ENCODE data around the gene LMX1B.

DNA sequence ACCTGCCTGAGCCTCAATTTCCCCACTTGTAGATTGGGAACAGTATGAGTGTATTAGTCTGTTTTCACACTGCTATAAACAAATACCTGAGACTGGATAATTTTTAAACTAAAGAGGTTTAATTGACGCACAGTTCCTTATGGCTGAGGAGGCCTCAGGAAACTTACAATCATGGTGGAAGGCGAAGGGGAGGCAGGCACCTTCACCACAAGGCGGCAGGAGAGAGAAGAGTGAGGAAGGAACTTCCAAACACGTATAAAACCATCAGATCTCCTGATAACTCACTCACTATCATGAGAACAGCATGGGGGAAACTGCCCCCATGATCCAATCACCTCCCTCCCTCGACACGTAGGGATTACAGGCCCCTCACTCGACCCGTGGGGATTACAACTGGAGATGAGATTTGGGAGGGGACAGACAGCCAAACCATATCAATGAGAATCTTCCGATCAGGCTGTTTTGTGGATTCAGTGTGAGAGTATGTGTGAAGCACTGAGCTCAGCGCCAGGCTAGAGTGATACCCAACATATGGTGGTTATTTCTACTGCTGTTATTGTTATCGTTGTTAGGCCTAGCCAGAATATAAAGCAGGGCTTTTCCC is 14.6 kb upstream of the LMX1B start:
- no peak for TF ChIP-seq CTCF (IDR thresholded peaks at IDR 0.05)
- no peak for TF ChIP-seq POLR2A (IDR thresholded peaks at IDR 0.05)
